SK-N-SH (cell line): ENCODE data around the gene TMEM107. TPM values are rescaled to one million over a fixed set of nuclear protein-coding genes. Genes with fewer than 3 reads are reported as not detected.

Experiments used
- CTCF ChIA-PET: fragments of 300-600, 350-600 bp; formaldehyde crosslinking; extraction: SDS; loops from one replicate; lab custom pipeline; 2021; lab: Yijun Ruan, JAX
- POLR2A ChIA-PET: fragments of 350-600 bp; sonication (Branson Sonifier 250); formaldehyde crosslinking; extraction: SDS; loops from one replicate; lab custom pipeline; 2020; ENCODE audit warnings: antibody characterized with exemption, inconsistent platforms; lab: Yijun Ruan, JAX
- DNase-seq: peaks from one replicate; pipeline ENCODE4 v3.0.0; 2012
- H2AFZ ChIP-seq: fragments of 200-600 bp; sonication (generic); 2 replicates; pipeline ENCODE4 v1.8.1; 2016; ENCODE audit warnings: antibody characterized with exemption, mild to moderate bottlenecking, low read depth
- H3F3A ChIP-seq: fragments of 200-600 bp; sonication (generic); replicated peaks from 2 replicates; pipeline ENCODE3; 2016; ENCODE audit warnings: antibody characterized with exemption, mild to moderate bottlenecking; ENCODE audit not compliant: insufficient read depth
- H3K27ac ChIP-seq, 2 experiments: fragments of 200-500 bp in 1 of 2; fragments of 200-600 bp in 1 of 2; sonication (Bioruptor generic) in 1 of 2; sonication (generic), shearing (Covaris generic) in 1 of 2; 2 replicates each; pipeline versions ENCODE4 v1.5.1 to v1.6.1; 2014 to 2016; ENCODE audit warnings: low read depth in 2 of 2, inconsistent platforms in 1 of 2, low read length in 1 of 2, mild to moderate bottlenecking in 1 of 2, mixed read lengths in 1 of 2
- H3K27me3 ChIP-seq: fragments of 200-600 bp; sonication (generic), shearing (Covaris generic); 2 replicates; pipeline ENCODE4 v1.6.1; 2016; ENCODE audit warnings: mixed run types; ENCODE audit not compliant: insufficient read depth
- H3K36me3 ChIP-seq, 2 experiments: fragments of 200-500 bp in 1 of 2; fragments of 200-600 bp in 1 of 2; sonication (Bioruptor generic) in 1 of 2; sonication (generic) in 1 of 2; replicated peaks in 1 of 2; 2 replicates each; pipeline versions ENCODE3 to v1.5.1; 2014 to 2016; ENCODE audit warnings: low read length in 1 of 2, mild to moderate bottlenecking in 1 of 2; ENCODE audit not compliant: insufficient read depth in 2 of 2, control insufficient read depth in 1 of 2
- H3K4me1 ChIP-seq, 2 experiments: fragments of 200-500 bp in 1 of 2; fragments of 200-600 bp in 1 of 2; sonication (Bioruptor generic) in 1 of 2; sonication (generic), shearing (Covaris generic) in 1 of 2; 2 replicates each; pipeline versions ENCODE4 v1.5.1 to v1.6.1; 2014 to 2016; ENCODE audit warnings: low read depth in 1 of 2, low read length in 1 of 2, mixed run types in 1 of 2; ENCODE audit not compliant: insufficient read depth in 2 of 2, control insufficient read depth in 1 of 2
- H3K4me2 ChIP-seq: fragments of 200-600 bp; sonication (generic), shearing (Covaris generic); 2 replicates; pipeline ENCODE4 v1.6.1; 2017; ENCODE audit warnings: mixed run types
- H3K4me3 ChIP-seq, 2 experiments: fragments of 200-500 bp in 1 of 2; fragments of 200-600 bp in 1 of 2; sonication (Bioruptor generic) in 1 of 2; sonication (generic), shearing (Covaris generic) in 1 of 2; 2 replicates each; pipeline versions ENCODE4 v1.5.1 to v1.8.1; 2014 to 2016; ENCODE audit warnings: low read depth in 2 of 2, inconsistent platforms in 1 of 2, low read length in 1 of 2, mild to moderate bottlenecking in 1 of 2, mixed read lengths in 1 of 2, moderate library complexity in 1 of 2
- H3K79me2 ChIP-seq: fragments of 200-600 bp; sonication (generic); 2 replicates; pipeline ENCODE4 v1.8.1; 2017; ENCODE audit warnings: mild to moderate bottlenecking; ENCODE audit not compliant: insufficient read depth
- H3K9ac ChIP-seq: fragments of 200-600 bp; sonication (generic); 2 replicates; pipeline ENCODE4 v1.6.1; 2017; ENCODE audit warnings: mixed run types
- H3K9me2 ChIP-seq: fragments of 200-600 bp; sonication (generic); 2 replicates; pipeline ENCODE4 v1.6.1; 2017; ENCODE audit warnings: mixed run types
- H3K9me3 ChIP-seq: fragments of 200-600 bp; sonication (generic); 2 replicates; pipeline ENCODE4 v1.6.1; 2017; ENCODE audit warnings: mixed run types, mild to moderate bottlenecking, moderate library complexity
- H4K20me1 ChIP-seq: fragments of 200-600 bp; sonication (generic); 2 replicates; pipeline ENCODE4 v1.6.1; 2017; ENCODE audit warnings: mild to moderate bottlenecking, mixed run types; ENCODE audit not compliant: insufficient read depth
- CHD2 ChIP-seq: fragments of 150-350 bp; IDR thresholded peaks from 2 replicates; pipeline ENCODE4 v1.6.1; 2018; ENCODE audit warnings: low read length; ENCODE audit not compliant: partially characterized antibody
- EP300 ChIP-seq, 2 experiments: IDR thresholded peaks; 2 replicates each; pipeline versions ENCODE4 v1.4.0 to v1.6.1; 2012; ENCODE audit warnings: borderline replicate concordance in 1 of 2, low read depth in 1 of 2, low read length in 1 of 2
- EZH2phosphoT487 ChIP-seq: fragments of 200-600 bp; sonication (generic); IDR thresholded peaks from 2 replicates; pipeline ENCODE4 v1.6.1; 2017; ENCODE audit warnings: low read depth, mixed run types, mild to moderate bottlenecking, antibody characterized with exemption, moderate library complexity, borderline replicate concordance
- FOSL2 ChIP-seq: IDR thresholded peaks from 2 replicates; pipeline ENCODE4 v1.4.0; 2012; ENCODE audit warnings: low read depth, mild to moderate bottlenecking, moderate library complexity, borderline replicate concordance
- FOXJ3 ChIP-seq: sonication (generic); formaldehyde crosslinking; IDR thresholded peaks from 2 replicates; pipeline ENCODE4 v1.5.1; 2020; ENCODE audit warnings: mild to moderate bottlenecking, missing genetic modification reagents
- IRF3 ChIP-seq: fragments of 150-350 bp; IDR thresholded peaks from 2 replicates; pipeline ENCODE4 v1.6.1; 2016; ENCODE audit warnings: mild to moderate bottlenecking, low read depth, low read length
- MAX ChIP-seq: IDR thresholded peaks from 2 replicates; pipeline ENCODE4 v1.4.0; 2012; ENCODE audit warnings: low read depth
- MEF2A ChIP-seq: IDR thresholded peaks from 2 replicates; pipeline ENCODE4 v1.4.0; 2012; ENCODE audit warnings: low read depth, borderline replicate concordance
- MXI1 ChIP-seq: IDR thresholded peaks from 2 replicates; pipeline ENCODE4 v1.6.1; 2012; ENCODE audit warnings: mild to moderate bottlenecking, low read depth, low read length, improper control_type of control experiment
- POLR2AphosphoS5 ChIP-seq: IDR thresholded peaks from 2 replicates; pipeline ENCODE4 v1.6.1; 2012; ENCODE audit warnings: low read depth, low read length
- RAD21 ChIP-seq: IDR thresholded peaks from 2 replicates; pipeline ENCODE4 v1.6.1; 2012; ENCODE audit warnings: mild to moderate bottlenecking, low read length
- RFX5 ChIP-seq: IDR thresholded peaks from 2 replicates; pipeline ENCODE4 v1.6.1; 2012; ENCODE audit warnings: mild to moderate bottlenecking, improper control_type of control experiment, low read length
- RXRA ChIP-seq: IDR thresholded peaks from 2 replicates; pipeline ENCODE4 v1.4.0; 2012; ENCODE audit warnings: low read depth, mild to moderate bottlenecking, borderline replicate concordance
- SIN3A ChIP-seq: IDR thresholded peaks from 2 replicates; pipeline ENCODE4 v1.6.1; 2012; ENCODE audit warnings: low read depth, mild to moderate bottlenecking, low read length, moderate library complexity, borderline replicate concordance
- SMC3 ChIP-seq: IDR thresholded peaks from 2 replicates; pipeline ENCODE4 v1.6.1; 2012; ENCODE audit warnings: low read depth, low read length, improper control_type of control experiment
- TAF1 ChIP-seq: IDR thresholded peaks from 2 replicates; pipeline ENCODE4 v1.6.1; 2012; ENCODE audit warnings: low read depth, mild to moderate bottlenecking, low read length, moderate library complexity, borderline replicate concordance
- USF1 ChIP-seq: IDR thresholded peaks from 2 replicates; pipeline ENCODE4 v1.4.0; 2012; ENCODE audit warnings: low read depth, borderline replicate concordance
- YY1 ChIP-seq: IDR thresholded peaks from 2 replicates; pipeline ENCODE4 v1.4.0; 2012; ENCODE audit warnings: low read depth, mild to moderate bottlenecking
- ZBTB33 ChIP-seq: IDR thresholded peaks from 2 replicates; pipeline ENCODE4 v1.4.0; 2012; ENCODE audit warnings: low read depth, borderline replicate concordance
- WGBS: methylation state at CpG from one replicate; pipeline ENCODE4 v1.1.6; 2017; ENCODE audit warnings: low lambda C conversion rate; 5-methylcytosine and 5-hydroxymethylcytosine counted together
- polyA plus RNA-seq, 3 experiments: library from polyadenylated mRNA; depleted of rRNA; stranded (reverse); fragments of >200 nt; gene quantifications; 2 replicates each; pipeline ENCODE4 v1.2.3, GENCODE V29; 2012

Gene TMEM107
- polyA plus RNA-seq (2012; rRNA removed) = 18.6 and 19.2 TPM in 2 replicates
- 16.7 and 17.7 TPM in 2 replicates for polyA plus RNA-seq (2012; cell fraction: cytosol; rRNA removed)
- polyA plus RNA-seq (2012; cell fraction: nucleus; rRNA removed) = 16.7 and 21.4 TPM in 2 replicates

GRCh38 chr17:8176197-8176940 is at the start of gene TMEM107:
Gene TMEM107 (minus strand): TSS chr17:8176380. CDS start chr17:8176286, 94 bp downstream.
- peak within 1 kb of the TSS; percentile 87 for H3K4me2 ChIP-seq
- peaks cover 6 to 28% of the 10 kb centered on the region in 2 experiments; a peak in 2 of 4 replicates for H3K4me1 ChIP-seq
- no peaks in the 10 kb centered on the region for H4K20me1 ChIP-seq
- H3K9me2 ChIP-seq = no peaks in the 10 kb centered on the region
- no peaks in the 10 kb centered on the region for H3K9me3 ChIP-seq
- ChIA-PET POLR2A (interaction anchor here (0.6 to 1.5 kb wide), 3 partner anchors 10 to 49 kb away, joined by 3 to 6 read pairs (median 4); no protein-coding TSS in a partner anchor), CTCF (interaction anchor here (0.6 to 1.8 kb wide), 10 partner anchors 10 to 127 kb away, joined by 3 to 9 read pairs (median 4); no protein-coding TSS in a partner anchor)
- 4% methylated on average over 20 of the region's 56 CpGs for whole genome bisulfite sequencing
- H2AFZ ChIP-seq = peak within 1 kb of the TSS; percentile 90
- H3K36me3 ChIP-seq = no peaks in the 10 kb centered on the region
- TF ChIP-seq EP300 (IDR thresholded peaks at IDR 0.05; ENCODE audit: borderline replicate concordance in 1 of 2, low read depth in 1 of 2, low read length in 1 of 2) = peak in 1 of 2 experiments; percentile 25; a peak in 1 of 4 replicates
- TF ChIP-seq RXRA = no peak
- peak; percentile 82 for TF ChIP-seq POLR2AphosphoS5
- TF ChIP-seq FOXJ3 (CRISPR knock-in tag) = no peak
- TF ChIP-seq MEF2A = no peak
- no peak for TF ChIP-seq FOSL2
- no peak for TF ChIP-seq USF1
- no peak for TF ChIP-seq YY1
- TF ChIP-seq SMC3 = no peak
- no peak for TF ChIP-seq IRF3
- peak; percentile 99 for TF ChIP-seq CHD2
- TF ChIP-seq ZBTB33 = peak; percentile 95
- peak; percentile 58; the same call in 1 of the 2 replicates for TF ChIP-seq TAF1
- peak; percentile 69 for TF ChIP-seq MXI1
- TF ChIP-seq RAD21 = no peak
- peak; percentile 73; the same call in 1 of the 2 replicates for TF ChIP-seq SIN3A
- TF ChIP-seq RFX5 = 0 out of 2 replicates have a peak, but pooled peaks have one; percentile 15
- peak; percentile 66; the same call in 1 of the 2 replicates for TF ChIP-seq MAX
- TF ChIP-seq EZH2phosphoT487 = no peak
- H3K79me2 ChIP-seq = peaks cover 9% of the 10 kb centered on the region
- peaks cover 14% of the 10 kb centered on the region for H3F3A ChIP-seq
- H3K9ac ChIP-seq = peak within 1 kb of the TSS; percentile 80
- H3K27ac ChIP-seq = peak within 1 kb of the TSS; percentile 64 to 82
- DNase-seq = peak; percentile 87
- peak within 1 kb of the TSS; percentile 57 to 91 for H3K4me3 ChIP-seq
- H3K27me3 ChIP-seq = no peaks in the 10 kb centered on the region
